RWPE1 (cell line): ENCODE data around the gene TMEM260.

Experiments used
- CTCF ChIA-PET: fragments of 350-600 bp; sonication (Branson Sonifier 250); formaldehyde crosslinking; extraction: SDS; loops from one replicate; lab custom pipeline; 2021; lab: Yijun Ruan, JAX
- POLR2A ChIA-PET: fragments of 400-600 bp; formaldehyde crosslinking; extraction: SDS; loops from one replicate; lab custom pipeline; 2020; ENCODE audit warnings: antibody characterized with exemption; ENCODE audit not compliant: low non-redundant PET; lab: Yijun Ruan, JAX
- DNase-seq: peaks from one replicate; pipeline ENCODE4 v3.0.0; 2012; ENCODE audit warnings: low spot score
- H3K27ac ChIP-seq: fragments of 450-650 bp; 2 replicates; pipeline ENCODE4 v1.5.1; 2017
- TF ChIP-seq, protein P1 (sequence below): fragments of 450-650 bp; conservative IDR thresholded peaks from 2 replicates; pipeline ENCODE4 v1.5.1; 2017; ENCODE audit warnings: low read depth, mild to moderate bottlenecking

Gene TMEM260

DNA sequence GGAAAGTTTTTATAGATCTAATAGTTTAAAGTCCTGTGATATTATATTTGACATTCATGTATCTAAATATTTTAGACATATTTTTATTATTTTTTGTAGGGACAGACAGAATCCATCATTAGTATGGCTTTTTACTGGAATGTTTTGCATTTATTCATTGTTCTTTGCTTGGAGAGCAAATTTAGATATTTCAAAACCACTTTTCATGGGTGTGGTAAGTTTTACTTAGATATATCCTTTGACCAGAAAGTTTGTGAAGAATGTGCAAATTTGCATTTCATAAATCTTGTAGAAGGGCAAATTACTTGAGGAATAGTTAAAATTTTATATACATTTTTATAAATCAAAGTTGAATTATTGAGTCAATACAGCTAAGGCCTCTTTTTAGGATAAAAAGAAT lies 37.5 kb downstream of the TMEM260 start:
- no peak overlapping the region for H3K27ac ChIP-seq
- no peak for DNase-seq
- TF ChIP-seq, protein P1, sequence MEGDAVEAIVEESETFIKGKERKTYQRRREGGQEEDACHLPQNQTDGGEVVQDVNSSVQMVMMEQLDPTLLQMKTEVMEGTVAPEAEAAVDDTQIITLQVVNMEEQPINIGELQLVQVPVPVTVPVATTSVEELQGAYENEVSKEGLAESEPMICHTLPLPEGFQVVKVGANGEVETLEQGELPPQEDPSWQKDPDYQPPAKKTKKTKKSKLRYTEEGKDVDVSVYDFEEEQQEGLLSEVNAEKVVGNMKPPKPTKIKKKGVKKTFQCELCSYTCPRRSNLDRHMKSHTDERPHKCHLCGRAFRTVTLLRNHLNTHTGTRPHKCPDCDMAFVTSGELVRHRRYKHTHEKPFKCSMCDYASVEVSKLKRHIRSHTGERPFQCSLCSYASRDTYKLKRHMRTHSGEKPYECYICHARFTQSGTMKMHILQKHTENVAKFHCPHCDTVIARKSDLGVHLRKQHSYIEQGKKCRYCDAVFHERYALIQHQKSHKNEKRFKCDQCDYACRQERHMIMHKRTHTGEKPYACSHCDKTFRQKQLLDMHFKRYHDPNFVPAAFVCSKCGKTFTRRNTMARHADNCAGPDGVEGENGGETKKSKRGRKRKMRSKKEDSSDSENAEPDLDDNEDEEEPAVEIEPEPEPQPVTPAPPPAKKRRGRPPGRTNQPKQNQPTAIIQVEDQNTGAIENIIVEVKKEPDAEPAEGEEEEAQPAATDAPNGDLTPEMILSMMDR: no peak
- ChIA-PET POLR2A (no interaction called here), CTCF (interaction anchor here (1.0 kb wide), 1 partner anchor 126 kb away, joined by 3 read pairs; no protein-coding TSS in a partner anchor)

DNA sequence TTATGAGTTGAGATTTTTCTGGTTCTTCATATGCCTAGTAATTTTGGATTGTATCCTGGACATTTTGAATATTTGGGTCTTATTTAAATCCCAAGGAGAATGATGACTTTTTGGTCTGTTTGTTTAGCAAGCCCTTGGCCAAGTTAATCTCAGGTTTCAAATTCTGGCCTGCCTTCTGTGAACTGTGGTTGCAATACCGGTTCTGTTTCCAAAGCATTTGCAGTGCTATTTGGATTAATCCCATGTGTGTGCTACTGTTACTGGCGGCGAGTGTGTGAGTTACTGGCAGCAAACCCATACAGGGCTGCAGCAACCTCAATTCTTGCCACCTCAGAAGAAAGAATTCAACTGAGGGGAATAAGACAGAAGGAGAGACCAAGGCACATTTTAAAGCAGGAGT lies 51.1 kb downstream of the TMEM260 start:
- TF ChIP-seq, protein P1: no peak
- no peak overlapping the region for H3K27ac ChIP-seq
- POLR2A ChIA-PET: no interaction called here
- CTCF ChIA-PET: no interaction called here
- DNase-seq: no peak

DNA sequence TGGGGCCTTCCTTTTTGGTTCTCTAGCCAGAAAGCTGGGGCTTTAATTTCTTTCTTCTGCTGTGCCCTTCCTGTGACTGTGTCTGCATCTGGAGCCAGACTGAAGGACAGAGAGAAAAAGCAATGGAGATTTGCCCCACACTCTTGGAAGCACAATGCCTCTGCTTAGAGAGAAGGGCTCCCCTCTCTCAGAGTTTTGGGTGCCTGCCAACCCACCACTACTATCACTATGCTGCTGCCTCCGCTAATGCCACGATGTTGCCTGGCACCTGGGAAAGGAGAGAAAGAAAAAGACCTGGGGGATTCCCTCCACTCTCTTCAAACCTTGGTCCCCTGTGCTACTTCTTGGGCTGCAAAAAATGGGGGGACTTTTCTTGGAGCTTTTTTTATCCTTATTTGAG lies 52.6 kb downstream of the TMEM260 start:
- CTCF ChIA-PET: no interaction called here
- DNase-seq: no peak
- POLR2A ChIA-PET: no interaction called here
- no peak overlapping the region for H3K27ac ChIP-seq
- TF ChIP-seq, protein P1: no peak

DNA sequence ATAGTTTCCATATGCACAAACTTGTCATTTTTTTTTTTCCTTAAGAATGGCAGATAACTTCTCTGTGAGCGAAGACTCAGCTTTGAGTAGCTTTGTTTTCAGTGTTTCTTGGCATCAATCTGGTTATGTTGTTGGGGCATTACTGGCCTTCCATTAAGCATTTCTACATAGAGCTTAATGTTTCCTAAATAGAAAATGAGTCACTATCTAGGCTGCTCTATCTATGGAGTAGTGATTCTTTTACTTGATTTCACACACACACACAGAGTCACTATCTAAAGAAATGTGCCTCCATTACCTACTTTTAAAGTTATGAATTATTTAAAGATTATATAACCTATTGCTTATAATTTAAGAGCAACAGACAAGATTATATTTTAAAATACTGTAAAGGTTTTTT lies 53.9 kb downstream of the TMEM260 start:
- no peak overlapping the region for H3K27ac ChIP-seq
- ChIA-PET POLR2A (no interaction called here), CTCF (interaction anchor here (0.6 kb wide), 1 partner anchor 13 kb away, joined by 4 read pairs; no protein-coding TSS in a partner anchor)
- no peak for DNase-seq
- TF ChIP-seq, protein P1: no peak

- no peak for DNase-seq
- no peak overlapping the region for H3K27ac ChIP-seq
- ChIA-PET CTCF (interaction anchor here (0.9 kb wide), 1 partner anchor 144 kb away, joined by 3 read pairs; no protein-coding TSS in a partner anchor), POLR2A (no interaction called here)
- TF ChIP-seq, protein P1: no peak
These were observed 55.4 kb downstream of the TMEM260 start for GRCh38 chr14:56635041-56635440.

DNA sequence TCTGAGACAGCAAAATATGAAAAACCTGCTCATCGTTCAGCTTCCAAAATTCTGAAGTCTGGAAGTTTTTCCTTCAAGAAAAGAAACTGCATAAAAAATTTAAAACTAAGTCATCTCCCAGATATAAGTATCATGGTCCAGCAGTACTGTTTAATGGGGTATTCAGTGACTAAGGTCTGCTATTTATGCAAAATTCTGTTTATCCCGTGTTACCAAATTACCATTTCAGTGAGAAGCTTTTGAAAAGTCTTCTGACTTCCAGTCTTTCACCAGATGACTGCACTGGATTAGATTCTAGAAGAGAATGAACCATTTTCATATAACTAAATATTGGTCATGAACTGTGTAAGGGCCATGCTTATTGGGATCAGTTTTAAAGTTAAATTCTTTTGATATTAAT lies 67.9 kb downstream of the TMEM260 start:
- no peak overlapping the region for H3K27ac ChIP-seq
- CTCF ChIA-PET: interaction anchor here (0.7 kb wide), 1 partner anchor 35 kb away, joined by 4 read pairs; no protein-coding TSS in a partner anchor
- TF ChIP-seq, protein P1: no peak
- POLR2A ChIA-PET: no interaction called here
- no peak for DNase-seq
